Neural cell (in vitro differentiated cells): ENCODE data around the gene SWAP70.

Experiments
- EP300 ChIP-seq: fragments of 450-650 bp; conservative IDR thresholded peaks from 2 replicates; pipeline ENCODE4 v1.6.1; 2014; ENCODE audit warnings: antibody characterized with exemption, mild to moderate bottlenecking, moderate library complexity; ENCODE audit not compliant: poor library complexity, severe bottlenecking
- TF ChIP-seq, protein P1 (sequence below): fragments of 450-650 bp; IDR thresholded peaks from 2 replicates; pipeline ENCODE4 v1.5.1; 2014; ENCODE audit warnings: antibody characterized with exemption, mild to moderate bottlenecking, moderate library complexity; ENCODE audit not compliant: poor library complexity, severe bottlenecking

DNA sequence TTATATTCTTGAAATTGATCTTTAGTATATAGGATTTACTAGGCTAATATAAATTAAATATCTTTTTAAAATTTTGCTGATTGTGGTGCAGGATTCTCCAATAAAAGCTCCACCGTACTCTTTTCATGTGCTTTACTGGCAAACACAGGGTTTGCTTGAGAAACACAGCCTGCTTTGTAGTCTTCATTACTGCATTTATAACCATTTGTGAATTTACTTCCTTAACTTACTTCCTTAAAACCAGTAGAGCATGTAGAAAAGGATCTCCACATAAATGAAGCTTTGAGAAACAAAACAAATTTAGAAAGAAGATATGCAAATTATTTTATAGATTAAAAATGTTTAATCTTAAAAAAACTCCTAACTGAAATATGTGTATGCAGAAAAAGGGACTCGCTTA lies 28.8 kb downstream of the SWAP70 start:
- no peak for TF ChIP-seq EP300
- TF ChIP-seq, protein P1, sequence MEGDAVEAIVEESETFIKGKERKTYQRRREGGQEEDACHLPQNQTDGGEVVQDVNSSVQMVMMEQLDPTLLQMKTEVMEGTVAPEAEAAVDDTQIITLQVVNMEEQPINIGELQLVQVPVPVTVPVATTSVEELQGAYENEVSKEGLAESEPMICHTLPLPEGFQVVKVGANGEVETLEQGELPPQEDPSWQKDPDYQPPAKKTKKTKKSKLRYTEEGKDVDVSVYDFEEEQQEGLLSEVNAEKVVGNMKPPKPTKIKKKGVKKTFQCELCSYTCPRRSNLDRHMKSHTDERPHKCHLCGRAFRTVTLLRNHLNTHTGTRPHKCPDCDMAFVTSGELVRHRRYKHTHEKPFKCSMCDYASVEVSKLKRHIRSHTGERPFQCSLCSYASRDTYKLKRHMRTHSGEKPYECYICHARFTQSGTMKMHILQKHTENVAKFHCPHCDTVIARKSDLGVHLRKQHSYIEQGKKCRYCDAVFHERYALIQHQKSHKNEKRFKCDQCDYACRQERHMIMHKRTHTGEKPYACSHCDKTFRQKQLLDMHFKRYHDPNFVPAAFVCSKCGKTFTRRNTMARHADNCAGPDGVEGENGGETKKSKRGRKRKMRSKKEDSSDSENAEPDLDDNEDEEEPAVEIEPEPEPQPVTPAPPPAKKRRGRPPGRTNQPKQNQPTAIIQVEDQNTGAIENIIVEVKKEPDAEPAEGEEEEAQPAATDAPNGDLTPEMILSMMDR: no peak
